PC-9 (cell line): Measurements from ENCODE around the gene MTFMT. TPM values are rescaled to one million over a fixed set of nuclear protein-coding genes. Genes with fewer than 3 reads are reported as not detected.

Experiments used
- BruUV-seq: library from RNA; stranded (reverse); fragments of 400-500 nt; replicated peaks from 2 replicates; lab custom pipeline; 2021; lab: Mats Ljungman, UMichigan
- CTCF ChIA-PET: fragments of 300-600 bp; sonication (Branson Sonifier 250); formaldehyde crosslinking; loops from one replicate; lab custom pipeline; 2022; ENCODE audit warnings: antibody characterized with exemption; lab: Charles Lee
- POLR2A ChIA-PET: fragments of 300-600 bp; sonication (Branson Sonifier 250); formaldehyde crosslinking; loops from one replicate; lab custom pipeline; 2022; ENCODE audit warnings: antibody characterized with exemption; ENCODE audit not compliant: unreplicated experiment; lab: Charles Lee
- DNase-seq, 2 experiments: peaks; one replicate each; pipeline versions ENCODE4 v3.0.0 to v3.0.0-alpha.2; 2015 to 2022; ENCODE audit warnings: mixed read lengths in 1 of 2
- H2AFZ ChIP-seq: fragments of 200-600 bp; sonication (generic); 2 replicates; pipeline ENCODE4 v1.8.1; 2017; ENCODE audit warnings: antibody characterized with exemption
- H3F3A ChIP-seq: fragments of 200-600 bp; sonication (generic); 2 replicates; pipeline ENCODE4 v1.8.1; 2017; ENCODE audit warnings: antibody characterized with exemption, mild to moderate bottlenecking, low read depth; ENCODE audit not compliant: insufficient read depth
- H3K27ac ChIP-seq: fragments of 200-600 bp; sonication (generic); 2 replicates; pipeline ENCODE4 v1.6.1; 2016; ENCODE audit warnings: mixed run types
- H3K27me3 ChIP-seq: fragments of 200-600 bp; sonication (generic); 2 replicates; pipeline ENCODE4 v1.6.1; 2016; ENCODE audit warnings: low read depth, mixed run types; ENCODE audit not compliant: insufficient read depth
- H3K36me3 ChIP-seq: fragments of 200-600 bp; sonication (generic); 2 replicates; pipeline ENCODE4 v1.6.1; 2016; ENCODE audit warnings: low read depth, mixed run types
- H3K4me1 ChIP-seq: fragments of 200-600 bp; sonication (generic); replicated peaks from 2 replicates; pipeline ENCODE4 v1.6.1; 2016; ENCODE audit warnings: mixed run types; ENCODE audit not compliant: insufficient read depth
- H3K4me2 ChIP-seq: fragments of 200-600 bp; sonication (generic); 2 replicates; pipeline ENCODE4 v1.6.1; 2017; ENCODE audit warnings: mixed run types
- H3K4me3 ChIP-seq: fragments of 200-600 bp; sonication (generic); 2 replicates; pipeline ENCODE4 v1.6.1; 2016; ENCODE audit warnings: mixed run types
- H3K79me2 ChIP-seq: fragments of 200-600 bp; sonication (generic); 2 replicates; pipeline ENCODE4 v1.6.1; 2017; ENCODE audit warnings: low read depth, mixed run types
- H3K9me2 ChIP-seq: fragments of 200-600 bp; sonication (generic); 2 replicates; pipeline ENCODE4 v1.8.1; 2017; ENCODE audit warnings: mild to moderate bottlenecking; ENCODE audit not compliant: insufficient read depth
- H3K9me3 ChIP-seq: fragments of 200-600 bp; sonication (generic); 2 replicates; pipeline ENCODE4 v1.8.1; 2016; ENCODE audit warnings: low read depth; ENCODE audit not compliant: insufficient read depth
- H4K20me1 ChIP-seq: fragments of 200-600 bp; sonication (generic); 2 replicates; pipeline ENCODE4 v1.8.1; 2017; ENCODE audit not compliant: insufficient read depth
- EZH2 ChIP-seq: fragments of 200-600 bp; sonication (generic); IDR thresholded peaks from 2 replicates; pipeline ENCODE4 v1.8.0; 2017; ENCODE audit warnings: antibody characterized with exemption, low read depth
- intact Hi-C: fragments of 100-400 bp; cut with micrococcal nuclease; formaldehyde crosslinking; loops from one replicate; pipeline ENCODE4 v1.10.0; 2022; ENCODE audit not compliant: unreplicated experiment
- total RNA-seq: library from RNA; stranded (reverse); gene quantifications from 2 replicates; pipeline ENCODE4 v1.2.3, GENCODE V29; 2021
- TF ChIP-seq, protein P1 (sequence below): fragments of 200-600 bp; sonication (generic); conservative IDR thresholded peaks from 2 replicates; pipeline ENCODE4 v1.6.1; 2017; ENCODE audit warnings: mixed run types, antibody characterized with exemption, mild to moderate bottlenecking, moderate library complexity

The MTFMT gene
- total RNA-seq, 1 experiment from 2014 or later: 16.0 TPM

DNA sequence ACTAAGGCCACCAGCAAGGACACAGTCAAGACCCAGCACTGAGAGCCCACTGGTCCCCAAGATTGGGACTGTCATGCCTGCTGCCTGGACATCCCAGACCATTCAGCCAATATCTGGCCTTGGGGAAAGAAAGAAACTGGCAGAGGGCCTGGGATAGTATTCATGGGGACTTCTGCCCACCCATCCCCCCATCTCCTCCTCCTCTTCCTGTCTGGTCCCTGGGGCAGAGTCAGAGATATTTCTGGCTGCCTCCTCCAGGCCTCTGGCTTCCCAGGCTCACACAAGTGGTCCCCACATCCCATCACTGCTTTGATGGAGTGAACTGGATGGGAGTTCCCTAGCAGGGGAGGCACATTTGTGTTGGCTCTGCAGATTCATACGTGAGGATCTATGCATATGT is 42.6 kb upstream of the MTFMT start:
- Histone ChIP-seq H3K4me2 (no peak overlapping the region), H3K79me2 (no peaks in the 10 kb centered on the region), H3K36me3 (no peaks in the 10 kb centered on the region), H3K9me2 (no peaks in the 10 kb centered on the region), H4K20me1 (no peaks in the 10 kb centered on the region), H3K9me3 (no peaks in the 10 kb centered on the region), H3K27me3 (no peaks in the 10 kb centered on the region), H3K27ac (no peak overlapping the region), H3K4me1 (no peaks in the 10 kb centered on the region), H3K4me3 (no peak overlapping the region), H3F3A (no peaks in the 10 kb centered on the region), H2AFZ (no peak overlapping the region)
- BruUV-seq: no TSS peak
- intact Hi-C loops: no loop called here
- ChIA-PET POLR2A (no interaction called here), CTCF (no interaction called here)
- no peak for TF ChIP-seq EZH2
- TF ChIP-seq, protein P1, sequence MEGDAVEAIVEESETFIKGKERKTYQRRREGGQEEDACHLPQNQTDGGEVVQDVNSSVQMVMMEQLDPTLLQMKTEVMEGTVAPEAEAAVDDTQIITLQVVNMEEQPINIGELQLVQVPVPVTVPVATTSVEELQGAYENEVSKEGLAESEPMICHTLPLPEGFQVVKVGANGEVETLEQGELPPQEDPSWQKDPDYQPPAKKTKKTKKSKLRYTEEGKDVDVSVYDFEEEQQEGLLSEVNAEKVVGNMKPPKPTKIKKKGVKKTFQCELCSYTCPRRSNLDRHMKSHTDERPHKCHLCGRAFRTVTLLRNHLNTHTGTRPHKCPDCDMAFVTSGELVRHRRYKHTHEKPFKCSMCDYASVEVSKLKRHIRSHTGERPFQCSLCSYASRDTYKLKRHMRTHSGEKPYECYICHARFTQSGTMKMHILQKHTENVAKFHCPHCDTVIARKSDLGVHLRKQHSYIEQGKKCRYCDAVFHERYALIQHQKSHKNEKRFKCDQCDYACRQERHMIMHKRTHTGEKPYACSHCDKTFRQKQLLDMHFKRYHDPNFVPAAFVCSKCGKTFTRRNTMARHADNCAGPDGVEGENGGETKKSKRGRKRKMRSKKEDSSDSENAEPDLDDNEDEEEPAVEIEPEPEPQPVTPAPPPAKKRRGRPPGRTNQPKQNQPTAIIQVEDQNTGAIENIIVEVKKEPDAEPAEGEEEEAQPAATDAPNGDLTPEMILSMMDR: no peak
- no peak for DNase-seq

DNA sequence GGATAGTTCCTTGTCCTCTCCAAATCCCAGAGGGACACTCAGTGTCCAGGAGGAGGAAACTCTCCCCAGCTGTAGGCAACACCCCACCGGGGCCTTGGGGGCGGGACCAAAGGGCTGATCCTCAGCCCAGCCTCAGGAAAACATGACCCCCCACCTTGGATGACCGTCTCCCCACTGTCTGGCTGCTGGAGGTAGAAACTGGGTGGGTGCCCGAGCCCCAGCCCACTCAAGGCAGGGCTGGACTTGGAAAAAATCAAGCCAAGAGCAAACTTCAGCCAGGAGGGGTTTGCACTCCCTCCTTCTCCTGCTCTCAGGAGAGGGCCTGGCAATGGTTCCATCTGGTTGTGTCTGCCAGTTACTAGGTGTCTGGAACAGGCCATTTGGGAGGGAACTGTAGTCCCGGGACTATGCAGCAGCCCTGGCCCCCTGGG is 42.0 kb upstream of the MTFMT start:
- TF ChIP-seq EZH2: no peak
- TF ChIP-seq, protein P1: no peak
- H4K20me1 ChIP-seq: no peaks in the 10 kb centered on the region
- H3K27ac ChIP-seq: no peak overlapping the region
- no peaks in the 10 kb centered on the region for H3K27me3 ChIP-seq
- no peak overlapping the region for H3K4me2 ChIP-seq
- ChIA-PET CTCF (no interaction called here), POLR2A (no interaction called here)
- no peaks in the 10 kb centered on the region for H3K79me2 ChIP-seq
- no peaks in the 10 kb centered on the region for H3K9me2 ChIP-seq
- DNase-seq: no peak
- intact Hi-C loops: no loop called here
- no peak overlapping the region for H2AFZ ChIP-seq
- H3K4me3 ChIP-seq: no peak overlapping the region
- no TSS peak for BruUV-seq
- H3K4me1 ChIP-seq: no peaks in the 10 kb centered on the region
- H3K9me3 ChIP-seq: no peaks in the 10 kb centered on the region
- no peaks in the 10 kb centered on the region for H3F3A ChIP-seq
- no peaks in the 10 kb centered on the region for H3K36me3 ChIP-seq

DNA sequence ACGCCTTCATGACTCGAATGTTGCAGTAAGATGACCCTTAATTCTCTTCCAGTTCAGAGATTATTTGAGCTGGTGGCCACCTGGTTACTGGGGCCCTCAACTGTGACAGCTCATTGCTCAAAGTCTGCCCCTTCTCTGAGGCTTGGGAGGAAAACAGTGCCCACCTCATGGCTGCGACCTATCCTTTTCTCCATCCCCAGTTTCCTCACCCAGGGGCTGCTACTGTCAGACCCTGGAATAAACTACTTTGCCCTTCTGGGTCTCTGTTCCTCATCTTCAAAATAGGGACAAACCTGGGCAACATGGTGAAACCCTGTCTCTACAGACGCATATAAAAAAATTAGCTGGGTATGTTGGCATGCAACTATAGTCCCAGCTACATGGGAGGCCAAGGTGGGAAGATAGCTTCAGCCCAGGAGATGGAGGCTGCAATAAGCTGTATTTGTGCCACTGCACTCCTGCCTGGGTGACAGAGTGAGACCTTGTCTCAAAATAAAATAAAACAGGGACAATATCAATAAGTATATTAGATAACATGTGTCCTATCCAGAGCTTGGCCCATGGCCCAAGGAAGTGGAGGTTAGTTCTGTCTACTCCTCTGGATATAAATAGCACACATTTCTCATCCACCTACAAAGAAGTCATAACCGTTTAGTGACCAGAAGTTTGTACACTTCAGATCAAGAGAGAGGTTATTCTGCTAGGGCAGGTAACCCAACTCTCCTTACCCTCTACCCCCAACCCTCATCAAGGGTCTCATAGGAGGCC is 40.5 kb upstream of the MTFMT start:
- no peaks in the 10 kb centered on the region for H3K9me3 ChIP-seq
- intact Hi-C loops: no loop called here
- TF ChIP-seq, protein P1: no peak
- no peak for TF ChIP-seq EZH2
- H3K27me3 ChIP-seq: no peaks in the 10 kb centered on the region; the same call in 1 of the 2 replicates
- CTCF ChIA-PET: no interaction called here
- H3K4me2 ChIP-seq: no peak overlapping the region
- BruUV-seq: no TSS peak
- H2AFZ ChIP-seq: no peak overlapping the region
- no peak for DNase-seq
- no peaks in the 10 kb centered on the region for H3F3A ChIP-seq
- POLR2A ChIA-PET: no interaction called here
- H3K4me3 ChIP-seq: no peak overlapping the region
- no peaks in the 10 kb centered on the region for H3K4me1 ChIP-seq
- no peaks in the 10 kb centered on the region for H3K79me2 ChIP-seq
- no peaks in the 10 kb centered on the region for H3K36me3 ChIP-seq
- H3K9me2 ChIP-seq: no peaks in the 10 kb centered on the region
- no peaks in the 10 kb centered on the region for H4K20me1 ChIP-seq
- no peak overlapping the region for H3K27ac ChIP-seq
